RWPE2 (cell line): ENCODE results near the gene RASGEF1C.

Experiments
- ATAC-seq: fragments of 200-7000 bp; cut with Tn5 transposase; 3 replicates; pipeline ENCODE4 v1.9.1; 2021; ENCODE audit warnings: low read depth
- DNase-seq: peaks from one replicate; pipeline ENCODE4 v3.0.0-alpha.2; 2020; ENCODE audit warnings: low spot score
- H3K27ac ChIP-seq: fragments of 450-650 bp; 2 replicates; pipeline ENCODE4 v1.5.1; 2017; ENCODE audit warnings: mild to moderate bottlenecking; ENCODE audit not compliant: poor library complexity, severe bottlenecking
- H3K27me3 ChIP-seq: fragments of 250-450 bp; sonication (Bioruptor Pico); 2 replicates; pipeline ENCODE4 v1.5.1; 2021; ENCODE audit warnings: mild to moderate bottlenecking, moderate library complexity; ENCODE audit not compliant: insufficient read depth, poor library complexity, severe bottlenecking
- H3K36me3 ChIP-seq: fragments of 250-450 bp; sonication (Bioruptor Pico); 2 replicates; pipeline ENCODE4 v1.5.1; 2020; ENCODE audit warnings: low read depth, mild to moderate bottlenecking, moderate library complexity
- H3K4me1 ChIP-seq: fragments of 250-450 bp; sonication (Bioruptor Pico); 2 replicates; pipeline ENCODE4 v1.5.1; 2021; ENCODE audit warnings: mild to moderate bottlenecking, moderate library complexity; ENCODE audit not compliant: insufficient read depth, poor library complexity, severe bottlenecking
- H3K4me3 ChIP-seq: fragments of 250-450 bp; sonication (Bioruptor Pico); 2 replicates; pipeline ENCODE4 v1.5.1; 2021; ENCODE audit warnings: mild to moderate bottlenecking, moderate library complexity; ENCODE audit not compliant: severe bottlenecking
- H3K9me3 ChIP-seq: fragments of 250-450 bp; sonication (Bioruptor Pico); 2 replicates; pipeline ENCODE4 v1.5.1; 2021; ENCODE audit warnings: mild to moderate bottlenecking, moderate library complexity; ENCODE audit not compliant: severe bottlenecking
- TF ChIP-seq, protein P1 (sequence below): fragments of 450-650 bp; IDR thresholded peaks from one replicate; pipeline ENCODE4 v1.5.1; 2017; ENCODE audit warnings: mild to moderate bottlenecking, moderate library complexity; ENCODE audit not compliant: poor library complexity, severe bottlenecking

RASGEF1C gene

GRCh38 chr5:180208038-180208434, 975 bp downstream of the RASGEF1C start:
- Histone ChIP-seq H3K36me3 (no peaks in the 10 kb centered on the region), H3K27ac (no peak overlapping the region), H3K27me3 (peaks cover 32% of the 10 kb centered on the region), H3K9me3 (no peaks in the 10 kb centered on the region), H3K4me3 (peak overlapping the region; percentile 40), H3K4me1 (no peaks in the 10 kb centered on the region)
- no peak for DNase-seq
- no peak for ATAC-seq
- TF ChIP-seq, protein P1, sequence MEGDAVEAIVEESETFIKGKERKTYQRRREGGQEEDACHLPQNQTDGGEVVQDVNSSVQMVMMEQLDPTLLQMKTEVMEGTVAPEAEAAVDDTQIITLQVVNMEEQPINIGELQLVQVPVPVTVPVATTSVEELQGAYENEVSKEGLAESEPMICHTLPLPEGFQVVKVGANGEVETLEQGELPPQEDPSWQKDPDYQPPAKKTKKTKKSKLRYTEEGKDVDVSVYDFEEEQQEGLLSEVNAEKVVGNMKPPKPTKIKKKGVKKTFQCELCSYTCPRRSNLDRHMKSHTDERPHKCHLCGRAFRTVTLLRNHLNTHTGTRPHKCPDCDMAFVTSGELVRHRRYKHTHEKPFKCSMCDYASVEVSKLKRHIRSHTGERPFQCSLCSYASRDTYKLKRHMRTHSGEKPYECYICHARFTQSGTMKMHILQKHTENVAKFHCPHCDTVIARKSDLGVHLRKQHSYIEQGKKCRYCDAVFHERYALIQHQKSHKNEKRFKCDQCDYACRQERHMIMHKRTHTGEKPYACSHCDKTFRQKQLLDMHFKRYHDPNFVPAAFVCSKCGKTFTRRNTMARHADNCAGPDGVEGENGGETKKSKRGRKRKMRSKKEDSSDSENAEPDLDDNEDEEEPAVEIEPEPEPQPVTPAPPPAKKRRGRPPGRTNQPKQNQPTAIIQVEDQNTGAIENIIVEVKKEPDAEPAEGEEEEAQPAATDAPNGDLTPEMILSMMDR: no peak

GRCh38 chr5:180207593-180207992, 1.4 kb downstream of the RASGEF1C start:
- Histone ChIP-seq H3K4me3 (no peak overlapping the region), H3K27ac (no peak overlapping the region), H3K36me3 (no peaks in the 10 kb centered on the region), H3K27me3 (peaks cover 32% of the 10 kb centered on the region), H3K9me3 (no peaks in the 10 kb centered on the region), H3K4me1 (no peaks in the 10 kb centered on the region)
- TF ChIP-seq, protein P1: no peak
- ATAC-seq (no peak), DNase-seq (no peak)

- ATAC-seq (no peak), DNase-seq (no peak)
- peaks cover 32% of the 10 kb centered on the region for H3K27me3 ChIP-seq
- TF ChIP-seq, protein P1: no peak
- no peak overlapping the region for H3K4me3 ChIP-seq
- no peaks in the 10 kb centered on the region for H3K4me1 ChIP-seq
- no peaks in the 10 kb centered on the region for H3K36me3 ChIP-seq
- no peaks in the 10 kb centered on the region for H3K9me3 ChIP-seq
- H3K27ac ChIP-seq: no peak overlapping the region
These were observed 2.0 kb downstream of the RASGEF1C start for GRCh38 chr5:180206993-180207392.

GRCh38 chr5:180205916-180206315, 3.1 kb downstream of the RASGEF1C start:
- Histone ChIP-seq H3K4me3 (no peak overlapping the region), H3K27ac (no peak overlapping the region), H3K27me3 (peaks cover 32% of the 10 kb centered on the region), H3K4me1 (no peaks in the 10 kb centered on the region), H3K9me3 (no peaks in the 10 kb centered on the region), H3K36me3 (no peaks in the 10 kb centered on the region)
- DNase-seq (no peak), ATAC-seq (no peak)
- TF ChIP-seq, protein P1: no peak

GRCh38 chr5:180204276-180204819, 4.7 kb downstream of the RASGEF1C start:
- no peak for ATAC-seq
- DNase-seq: no peak
- H3K9me3 ChIP-seq: no peaks in the 10 kb centered on the region
- H3K4me1 ChIP-seq: no peaks in the 10 kb centered on the region
- H3K27ac ChIP-seq: no peak overlapping the region
- H3K36me3 ChIP-seq: no peaks in the 10 kb centered on the region
- peaks cover 28% of the 10 kb centered on the region for H3K27me3 ChIP-seq
- H3K4me3 ChIP-seq: no peak overlapping the region
- TF ChIP-seq, protein P1: no peak
